ENCODE data around the gene ZBTB45. TPM values are rescaled to one million over a fixed set of nuclear protein-coding genes. Genes with fewer than 3 reads are reported as not detected.

The ZBTB45 gene
- total RNA-seq (1 to 10 TPM; 7.0 to 8.2 TPM), total RNA-seq (4.6 to 15.5 reads per million in 2 donors)

- Mint-ChIP-seq H3K4me3 (peak within 1 kb of the TSS; percentile 97), H3K27me3 (no peaks in the 10 kb centered on the region), H3K27ac (peak within 1 kb of the TSS; percentile 96), H3K36me3 (ENCODE audit: low read depth) (peaks cover 2% of the 10 kb centered on the region), H3K4me1 (peaks cover 35% of the 10 kb centered on the region)
- ATAC-seq (peak; percentile 85), DNase-seq (peak; percentile 84 to 91 (median 87))
- no peaks in the 10 kb centered on the region for H3K9me3 ChIP-seq (ENCODE audit: control insufficient read depth, low read length, poor library complexity, severe bottlenecking)
Observed at GRCh38 chr19:58519355-58520256, at the start of gene ZBTB45. Gene ZBTB45 (minus strand): TSS chr19:58519810. CDS start chr19:58517673, 2,137 bp downstream.

DNA sequence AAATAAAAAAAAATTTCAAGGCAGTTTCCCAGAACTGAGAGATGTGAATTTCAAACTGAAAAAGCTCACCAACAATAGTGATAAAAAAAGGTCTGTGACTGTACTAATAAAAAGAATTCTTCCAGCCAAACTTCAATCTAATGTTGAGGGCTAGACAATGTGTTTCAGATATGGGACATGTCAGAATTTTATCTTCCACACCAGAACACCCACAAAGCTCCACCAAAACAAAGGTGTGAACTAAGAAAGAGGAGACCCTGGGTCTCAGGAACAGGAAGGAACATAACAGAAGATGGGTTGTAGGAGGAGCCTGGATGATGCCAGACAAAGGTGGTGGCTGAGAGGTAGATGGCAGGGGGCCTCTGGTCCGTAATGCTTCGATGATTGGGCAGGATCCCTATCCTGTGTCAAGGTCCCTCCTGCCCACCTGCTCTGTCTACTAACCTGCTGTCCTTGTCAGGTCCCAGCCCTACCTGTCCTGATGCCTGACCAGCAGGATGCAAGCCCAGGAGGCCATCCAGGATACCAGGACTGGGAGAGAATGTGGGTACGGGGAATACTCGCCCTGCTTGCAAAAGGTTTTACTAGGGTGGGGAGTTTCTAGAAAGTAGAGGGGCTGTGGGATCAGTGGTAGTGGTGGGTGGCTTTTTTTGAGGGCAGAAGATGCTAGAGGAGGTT, 49.0 kb upstream of the ZBTB45 start:
- H3K9me3 ChIP-seq (ENCODE audit: control insufficient read depth, low read length, poor library complexity, severe bottlenecking): no peaks in the 10 kb centered on the region
- H3K27me3 Mint-ChIP-seq: no peaks in the 10 kb centered on the region
- peaks cover 2% of the 10 kb centered on the region for H3K36me3 Mint-ChIP-seq (ENCODE audit: low read depth)
- H3K4me3 Mint-ChIP-seq: no peak overlapping the region
- H3K27ac Mint-ChIP-seq: peak overlapping the region; percentile 74
- no peak for ATAC-seq
- DNase-seq: no peak
- H3K4me1 Mint-ChIP-seq: peaks cover 23% of the 10 kb centered on the region

DNA sequence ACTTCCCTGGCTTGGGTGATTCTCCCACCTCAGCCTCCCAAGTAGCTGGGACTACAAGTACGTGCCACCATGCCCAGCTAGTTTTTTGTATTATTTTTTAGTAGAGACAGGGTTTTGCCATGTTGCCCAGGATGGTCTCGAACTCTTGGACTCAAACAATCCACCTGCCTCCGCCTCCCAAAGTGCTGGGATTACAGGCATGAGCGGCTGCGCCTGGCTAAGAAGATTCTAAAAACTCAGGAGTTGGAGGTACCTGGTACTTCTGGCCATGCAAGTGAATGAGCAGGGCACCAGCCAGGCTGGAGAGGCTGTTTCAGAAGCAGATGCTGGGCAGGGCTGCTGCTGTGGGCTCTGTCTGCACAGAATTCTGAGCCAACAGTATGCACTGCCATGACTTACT, 47.4 kb upstream of the ZBTB45 start:
- DNase-seq (no peak), ATAC-seq (no peak)
- H3K9me3 ChIP-seq (ENCODE audit: control insufficient read depth, low read length, poor library complexity, severe bottlenecking): no peaks in the 10 kb centered on the region
- Mint-ChIP-seq H3K4me3 (no peak overlapping the region), H3K27me3 (no peaks in the 10 kb centered on the region), H3K36me3 (ENCODE audit: low read depth) (no peaks in the 10 kb centered on the region), H3K4me1 (peaks cover 18% of the 10 kb centered on the region), H3K27ac (no peak overlapping the region)

DNA sequence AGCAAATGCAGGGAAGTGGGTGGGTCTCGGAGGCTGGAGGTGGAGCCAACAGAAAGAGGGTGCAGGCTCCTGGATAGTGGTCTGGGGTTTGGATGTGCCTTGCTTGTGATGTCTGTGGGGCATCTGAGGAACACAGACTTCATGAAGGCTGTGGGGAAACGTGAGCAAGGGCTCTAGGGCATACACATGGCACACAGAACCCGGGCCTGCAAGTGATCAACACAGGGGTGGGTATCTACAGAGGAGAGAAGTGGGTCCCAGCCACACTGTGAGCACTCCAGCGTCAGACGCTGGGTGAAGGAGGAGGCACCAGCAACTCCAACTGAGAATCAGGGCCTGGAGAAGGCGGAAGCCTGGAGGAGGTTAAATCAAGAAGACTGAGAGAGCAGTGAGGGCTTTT, 44.2 kb upstream of the ZBTB45 start:
- peaks cover 31% of the 10 kb centered on the region for H3K4me1 Mint-ChIP-seq
- ATAC-seq: no peak
- no peak for DNase-seq

DNA sequence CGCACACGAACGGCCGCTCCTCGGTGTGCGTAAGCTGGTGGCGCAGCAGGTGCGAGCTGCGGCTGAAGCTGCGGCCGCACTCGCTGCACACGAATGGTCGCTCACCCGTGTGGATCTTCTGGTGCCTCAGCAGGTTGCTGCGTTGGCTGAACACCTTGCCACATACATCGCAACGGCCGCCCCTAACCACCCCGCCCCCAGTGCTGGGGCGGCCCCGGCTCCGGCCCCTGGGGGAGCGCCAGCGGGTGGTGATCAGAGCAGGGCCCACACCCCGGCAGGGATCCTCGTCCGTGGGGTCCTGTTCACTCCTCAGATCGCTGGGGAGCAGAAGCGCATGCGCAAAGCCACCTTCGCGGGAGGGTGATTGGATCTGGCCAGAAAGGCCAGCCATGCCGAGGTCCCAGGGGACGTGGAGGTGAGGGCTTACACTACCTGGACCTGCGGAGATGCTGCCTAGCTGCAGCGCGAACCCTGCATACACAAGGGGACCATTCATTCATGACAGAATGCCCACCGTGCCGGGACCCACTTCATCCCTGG, 43.5 kb upstream of the ZBTB45 start:
- ATAC-seq (no peak), DNase-seq (no peak)
- peaks cover 29% of the 10 kb centered on the region for H3K4me1 Mint-ChIP-seq

More for the DNA sequence above, 44.2 kb upstream of the ZBTB45 start:
- no peaks in the 10 kb centered on the region for H3K9me3 ChIP-seq (ENCODE audit: control insufficient read depth, low read length, poor library complexity, severe bottlenecking)
- H3K27me3 Mint-ChIP-seq: no peaks in the 10 kb centered on the region
- H3K36me3 Mint-ChIP-seq (ENCODE audit: low read depth): no peaks in the 10 kb centered on the region
- peak overlapping the region; percentile 94 for H3K4me3 Mint-ChIP-seq
- peak overlapping the region; percentile 92 for H3K27ac Mint-ChIP-seq

DNA sequence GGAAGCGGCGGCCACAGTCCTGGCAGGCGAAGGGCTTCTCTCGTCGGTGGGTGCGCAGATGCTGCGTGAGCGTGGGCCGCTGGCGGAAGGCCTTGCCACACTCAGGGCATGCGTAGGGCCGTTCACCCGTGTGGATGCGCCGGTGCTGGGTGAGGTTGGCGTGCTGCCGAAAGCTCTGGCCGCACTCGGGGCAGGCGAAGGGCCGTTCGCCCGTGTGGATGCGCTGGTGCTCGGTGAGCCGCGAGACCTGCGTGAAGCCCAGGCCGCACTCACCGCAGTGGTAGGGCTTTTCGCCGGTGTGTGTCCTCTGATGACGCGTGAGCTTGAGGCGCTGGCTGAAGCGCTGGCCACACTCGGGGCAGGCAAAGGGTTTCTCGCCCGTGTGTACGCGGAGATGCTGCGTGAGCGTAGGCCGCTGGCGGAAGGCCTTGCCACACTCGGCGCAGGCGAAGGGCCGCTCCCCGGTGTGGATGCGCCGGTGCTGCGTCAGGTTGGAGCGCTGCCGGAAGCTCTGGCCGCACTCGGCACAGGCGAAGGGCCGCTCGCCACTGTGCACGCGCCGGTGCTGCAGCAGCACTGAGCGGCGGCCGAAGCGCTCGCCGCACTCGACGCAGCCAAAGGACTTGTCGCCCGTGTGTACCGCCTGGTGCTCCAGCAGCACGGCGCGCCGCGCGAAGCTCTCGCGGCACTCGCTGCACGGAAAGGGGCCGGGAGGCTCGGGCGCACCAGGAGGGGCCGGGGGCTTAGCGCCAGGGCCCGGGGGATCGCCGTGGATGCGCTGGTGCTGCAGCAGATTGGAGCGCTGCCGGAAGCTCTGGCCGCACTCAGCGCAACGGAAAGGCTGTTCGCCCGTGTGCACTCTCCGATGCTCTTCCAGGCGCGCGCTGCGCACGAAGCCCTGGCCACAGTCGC, 42.8 kb upstream of the ZBTB45 start:
- ATAC-seq (no peak), DNase-seq (no peak)
- H3K27ac Mint-ChIP-seq: peak overlapping the region; percentile 54
- H3K27me3 Mint-ChIP-seq: no peaks in the 10 kb centered on the region
- peak overlapping the region; percentile 94 for H3K4me3 Mint-ChIP-seq
- peaks cover 37% of the 10 kb centered on the region for H3K4me1 Mint-ChIP-seq
- no peaks in the 10 kb centered on the region for H3K9me3 ChIP-seq (ENCODE audit: control insufficient read depth, low read length, poor library complexity, severe bottlenecking)
- H3K36me3 Mint-ChIP-seq (ENCODE audit: low read depth): no peaks in the 10 kb centered on the region

More for the DNA sequence above, 43.5 kb upstream of the ZBTB45 start:
- peak overlapping the region; percentile 94 for H3K4me3 Mint-ChIP-seq
- no peaks in the 10 kb centered on the region for H3K27me3 Mint-ChIP-seq
- no peaks in the 10 kb centered on the region for H3K36me3 Mint-ChIP-seq (ENCODE audit: low read depth)
- peak overlapping the region; percentile 92 for H3K27ac Mint-ChIP-seq
- H3K9me3 ChIP-seq (ENCODE audit: control insufficient read depth, low read length, poor library complexity, severe bottlenecking): no peaks in the 10 kb centered on the region

- no peaks in the 10 kb centered on the region for H3K27me3 Mint-ChIP-seq
- DNase-seq (no peak), ATAC-seq (no peak)
- H3K4me3 Mint-ChIP-seq: peak overlapping the region; percentile 94
- H3K27ac Mint-ChIP-seq: peak overlapping the region; percentile 54
- H3K4me1 Mint-ChIP-seq: peaks cover 39% of the 10 kb centered on the region
- no peaks in the 10 kb centered on the region for H3K9me3 ChIP-seq (ENCODE audit: control insufficient read depth, low read length, poor library complexity, severe bottlenecking)
- no peaks in the 10 kb centered on the region for H3K36me3 Mint-ChIP-seq (ENCODE audit: low read depth)
Observed at GRCh38 chr19:58561373-58562121, 41.9 kb upstream of the ZBTB45 start.

DNA sequence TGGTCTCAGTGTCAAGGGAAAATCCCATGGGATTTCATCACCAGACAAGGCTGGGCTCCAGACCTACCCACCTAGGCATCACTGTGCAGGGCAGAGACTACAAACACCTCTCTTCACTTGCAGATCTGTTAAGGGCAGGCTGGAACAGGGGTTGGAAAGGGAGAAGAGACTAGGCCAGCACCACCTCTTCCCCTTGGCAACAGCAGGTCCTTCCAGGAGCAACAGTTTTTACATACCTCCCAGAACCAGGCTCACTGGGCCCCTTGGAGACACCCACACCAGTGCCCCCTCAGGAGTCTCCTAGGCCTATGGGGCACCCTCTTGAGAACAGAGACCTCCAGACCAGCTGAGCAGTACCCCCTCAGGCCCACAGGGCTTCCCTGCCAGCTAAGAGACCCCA, 41.3 kb upstream of the ZBTB45 start:
- H3K9me3 ChIP-seq (ENCODE audit: control insufficient read depth, low read length, poor library complexity, severe bottlenecking): no peaks in the 10 kb centered on the region
- H3K36me3 Mint-ChIP-seq (ENCODE audit: low read depth): no peaks in the 10 kb centered on the region
- H3K27me3 Mint-ChIP-seq: no peaks in the 10 kb centered on the region
- DNase-seq: no peak
- peaks cover 44% of the 10 kb centered on the region for H3K4me1 Mint-ChIP-seq
- H3K27ac Mint-ChIP-seq: peak overlapping the region; percentile 54
- no peak for ATAC-seq
- peak overlapping the region; percentile 99 for H3K4me3 Mint-ChIP-seq

DNA sequence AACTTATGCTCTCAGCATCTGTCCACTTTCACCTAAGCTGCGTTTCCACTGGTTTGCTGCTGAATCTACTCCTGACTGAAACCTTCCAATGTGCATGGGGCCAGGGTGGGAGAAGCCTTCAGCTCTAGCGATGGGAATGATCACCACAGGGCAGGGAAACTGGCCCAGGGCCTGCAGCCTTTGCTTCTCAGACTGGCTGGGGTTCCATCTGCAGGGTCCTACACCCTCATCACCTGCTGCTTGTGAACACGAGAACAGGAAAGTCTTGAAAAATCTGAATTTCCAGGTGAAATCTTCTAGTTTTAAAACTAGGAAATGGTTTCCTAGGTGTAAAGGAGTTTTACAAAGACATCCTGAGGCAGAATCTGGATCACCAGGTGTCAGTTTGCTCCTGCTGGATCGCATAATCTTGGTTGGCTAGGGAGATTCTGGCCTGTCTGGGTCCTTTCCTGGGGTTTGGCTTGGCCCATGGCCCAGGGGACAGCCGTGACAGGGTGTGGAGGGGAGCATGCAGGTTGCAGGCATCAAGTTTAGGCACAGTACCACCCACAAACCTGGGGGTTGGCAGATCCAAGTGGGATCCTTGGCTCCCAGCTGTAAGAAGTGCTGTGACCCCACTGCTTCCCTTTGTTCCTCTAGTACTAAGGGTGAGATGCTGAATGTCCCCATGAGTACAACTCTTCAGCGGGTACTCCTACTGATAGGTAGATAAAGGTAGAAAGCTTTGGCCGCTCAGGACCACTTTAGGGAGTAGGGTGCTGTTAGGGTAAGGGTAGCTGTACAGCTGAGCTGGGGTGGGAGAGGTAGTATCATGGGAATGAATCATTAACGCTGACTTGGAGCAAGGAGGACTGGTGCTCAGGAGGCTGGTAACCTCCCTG, 40.6 kb upstream of the ZBTB45 start:
- no peak for ATAC-seq
- H3K27ac Mint-ChIP-seq: peak overlapping the region; percentile 98
- H3K4me3 Mint-ChIP-seq: peak overlapping the region; percentile 99
- no peaks in the 10 kb centered on the region for H3K9me3 ChIP-seq (ENCODE audit: control insufficient read depth, low read length, poor library complexity, severe bottlenecking)
- no peaks in the 10 kb centered on the region for H3K36me3 Mint-ChIP-seq (ENCODE audit: low read depth)
- H3K27me3 Mint-ChIP-seq: no peaks in the 10 kb centered on the region
- DNase-seq: no peak
- peaks cover 46% of the 10 kb centered on the region for H3K4me1 Mint-ChIP-seq

- DNase-seq: peak in 1 of 3 donors; percentile 20
- ATAC-seq: no peak
- Mint-ChIP-seq H3K27me3 (no peaks in the 10 kb centered on the region), H3K27ac (peak overlapping the region; percentile 98), H3K4me3 (peak overlapping the region; percentile 99), H3K4me1 (peaks cover 52% of the 10 kb centered on the region), H3K36me3 (ENCODE audit: low read depth) (no peaks in the 10 kb centered on the region)
- H3K9me3 ChIP-seq (ENCODE audit: control insufficient read depth, low read length, poor library complexity, severe bottlenecking): no peaks in the 10 kb centered on the region
Observed at GRCh38 chr19:58559275-58560006, 39.8 kb upstream of the ZBTB45 start.

All from T-helper 17 cell (primary cell).